Endothelial cell (in vitro differentiated cells): Measurements from ENCODE around the gene AQP1. TPM values are rescaled to one million over a fixed set of nuclear protein-coding genes. Genes with fewer than 3 reads are reported as not detected.

ENCODE experiments used
- DNase-seq: peaks from one replicate; pipeline ENCODE4 v3.0.0; 2021; ENCODE audit warnings: low spot score
- H3K27ac Mint-ChIP-seq: one replicate; pipeline ENCODE4 v1.8.0; 2021; ENCODE audit warnings: mixed read lengths, inconsistent platforms; ENCODE audit not compliant: unreplicated experiment
- H3K27me3 Mint-ChIP-seq: one replicate; pipeline ENCODE4 v1.8.0; 2021; ENCODE audit warnings: mild to moderate bottlenecking, moderate library complexity, mixed read lengths, inconsistent platforms; ENCODE audit not compliant: unreplicated experiment
- H3K36me3 Mint-ChIP-seq: one replicate; pipeline ENCODE4 v1.8.0; 2021; ENCODE audit warnings: mild to moderate bottlenecking, low read depth, mixed read lengths, inconsistent platforms; ENCODE audit not compliant: unreplicated experiment
- H3K4me1 Mint-ChIP-seq: one replicate; pipeline ENCODE4 v1.8.0; 2021; ENCODE audit warnings: mild to moderate bottlenecking, mixed read lengths, inconsistent platforms; ENCODE audit not compliant: unreplicated experiment
- H3K4me3 Mint-ChIP-seq: one replicate; pipeline ENCODE4 v1.8.0; 2021; ENCODE audit warnings: mild to moderate bottlenecking, mixed read lengths, inconsistent platforms; ENCODE audit not compliant: unreplicated experiment
- H3K9me3 Mint-ChIP-seq: one replicate; pipeline ENCODE4 v1.8.0; 2021; ENCODE audit warnings: mixed read lengths, inconsistent platforms; ENCODE audit not compliant: unreplicated experiment
- CTCF ChIP-seq: fragments of 200-600 bp; sonication (generic); IDR thresholded peaks from one replicate; pipeline ENCODE4 v1.5.0; 2021; ENCODE audit warnings: antibody characterized with exemption; ENCODE audit not compliant: unreplicated experiment
- total RNA-seq: library from RNA; stranded (reverse); fragmentation: NEBNext Ultra II Directional; extraction: Animal tissue kit (Norgen Biotek cat#: 25700); gene quantifications from one replicate; pipeline ENCODE4 v1.2.1, GENCODE V29; 2021; ENCODE audit not compliant: unreplicated experiment

Gene AQP1
- total RNA-seq, 1 donor from 2014 or later: 2.7 TPM

- no peaks in the 10 kb centered on the region for H3K9me3 Mint-ChIP-seq
- H3K36me3 Mint-ChIP-seq: peaks cover 3% of the 10 kb centered on the region
- H3K4me3 Mint-ChIP-seq: no peak overlapping the region
- peaks cover 7% of the 10 kb centered on the region for H3K27me3 Mint-ChIP-seq
- TF ChIP-seq CTCF: no peak
- H3K4me1 Mint-ChIP-seq: peaks cover 21% of the 10 kb centered on the region
- no peak for DNase-seq
- no peak overlapping the region for H3K27ac Mint-ChIP-seq
Observed at GRCh38 chr7:30914596-30914995, 2.9 kb downstream of the AQP1 start.

- TF ChIP-seq CTCF: no peak
- H3K4me1 Mint-ChIP-seq: peaks cover 22% of the 10 kb centered on the region
- no peaks in the 10 kb centered on the region for H3K9me3 Mint-ChIP-seq
- H3K36me3 Mint-ChIP-seq: peaks cover 3% of the 10 kb centered on the region
- no peak overlapping the region for H3K4me3 Mint-ChIP-seq
- H3K27ac Mint-ChIP-seq: no peak overlapping the region
- H3K27me3 Mint-ChIP-seq: peaks cover 9% of the 10 kb centered on the region
- DNase-seq: no peak
Observed at GRCh38 chr7:30915005-30915601, 3.5 kb downstream of the AQP1 start.

- no peak overlapping the region for H3K27ac Mint-ChIP-seq
Observed at GRCh38 chr7:30915751-30916150, 4.1 kb downstream of the AQP1 start.

GRCh38 chr7:30916255-30916654 lies 4.6 kb downstream of the AQP1 start:
- Mint-ChIP-seq H3K27ac (no peak overlapping the region), H3K36me3 (no peaks in the 10 kb centered on the region), H3K27me3 (peaks cover 10% of the 10 kb centered on the region), H3K9me3 (no peaks in the 10 kb centered on the region), H3K4me1 (peaks cover 20% of the 10 kb centered on the region), H3K4me3 (no peak overlapping the region)
- no peak for TF ChIP-seq CTCF
- DNase-seq: no peak

More at GRCh38 chr7:30915751-30916150, 4.1 kb downstream of the AQP1 start:
- H3K27me3 Mint-ChIP-seq: peaks cover 10% of the 10 kb centered on the region
- H3K36me3 Mint-ChIP-seq: peaks cover under 1% of the 10 kb centered on the region
- no peak for DNase-seq
- H3K4me1 Mint-ChIP-seq: peaks cover 23% of the 10 kb centered on the region
- no peaks in the 10 kb centered on the region for H3K9me3 Mint-ChIP-seq
- H3K4me3 Mint-ChIP-seq: no peak overlapping the region
- no peak for TF ChIP-seq CTCF

- Mint-ChIP-seq H3K27ac (no peak overlapping the region), H3K9me3 (no peaks in the 10 kb centered on the region), H3K4me1 (peaks cover 20% of the 10 kb centered on the region)
Observed at GRCh38 chr7:30916767-30917166, 5.1 kb downstream of the AQP1 start.

More at GRCh38 chr7:30916767-30917166, 5.1 kb downstream of the AQP1 start:
- Mint-ChIP-seq H3K4me3 (peak overlapping the region; percentile 49), H3K27me3 (peaks cover 10% of the 10 kb centered on the region), H3K36me3 (no peaks in the 10 kb centered on the region)
- no peak for DNase-seq
- no peak for TF ChIP-seq CTCF
